GM18873 (cell line): ENCODE measurements around the gene SH3PXD2A.
"Not testable (repeated sequence)": the region's sequence is repeated elsewhere in the genome, so short reads cannot be mapped to it uniquely, and the experiment has no call there.

Source experiments
- ATAC-seq: cut with Tn5 transposase; IDR thresholded peaks from one replicate; pipeline ENCODE4 v1.9.1; 2021; ENCODE audit warnings: mild to moderate bottlenecking, moderate library complexity, moderate number of reproducible peaks; ENCODE audit not compliant: unreplicated experiment, low FRiP score

The SH3PXD2A gene

DNA sequence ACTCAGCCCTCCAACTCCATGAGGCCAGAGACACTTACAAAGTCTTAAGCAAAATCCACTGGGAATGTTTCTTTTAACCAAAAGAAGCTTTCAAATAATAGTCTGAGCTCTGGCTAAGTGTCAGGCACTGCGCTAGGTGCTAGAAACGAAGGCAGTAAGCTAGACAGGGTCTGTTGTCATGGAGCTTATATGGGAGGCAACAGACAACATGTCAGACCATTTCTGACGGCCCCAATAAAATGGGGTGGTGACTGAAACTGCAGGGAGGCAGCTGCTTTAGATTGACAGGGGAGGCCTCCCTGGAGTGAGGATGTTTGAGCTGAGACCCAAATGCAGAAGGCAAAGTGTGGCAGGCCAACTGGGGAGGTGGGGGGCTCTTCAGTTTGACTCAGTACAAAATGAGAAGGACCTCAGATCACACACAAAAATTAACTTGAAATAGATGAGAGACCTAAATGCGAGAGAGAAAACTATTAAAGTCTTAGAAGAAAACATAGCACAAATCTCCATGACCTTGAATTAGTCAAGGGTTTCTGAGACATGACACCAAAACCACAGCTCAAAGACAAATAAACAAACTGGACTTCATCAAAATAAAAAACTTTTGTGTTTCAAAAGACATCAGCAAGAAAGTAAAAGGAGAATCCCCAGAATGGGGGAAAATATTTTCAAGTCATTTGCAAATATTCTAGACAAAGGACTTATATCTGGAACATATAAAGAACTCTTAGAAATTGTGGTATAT lies 40.6 kb downstream of the SH3PXD2A start:
- no peak for ATAC-seq

GRCh38 chr10:103814105-103814504 lies 41.3 kb downstream of the SH3PXD2A start:
- ATAC-seq, result no peak

GRCh38 chr10:103813312-103813711 lies 42.1 kb downstream of the SH3PXD2A start:
- ATAC-seq, result not testable (repeated sequence)

- ATAC-seq, result no peak
Observed at GRCh38 chr10:103812432-103812831, 42.9 kb downstream of the SH3PXD2A start.

DNA sequence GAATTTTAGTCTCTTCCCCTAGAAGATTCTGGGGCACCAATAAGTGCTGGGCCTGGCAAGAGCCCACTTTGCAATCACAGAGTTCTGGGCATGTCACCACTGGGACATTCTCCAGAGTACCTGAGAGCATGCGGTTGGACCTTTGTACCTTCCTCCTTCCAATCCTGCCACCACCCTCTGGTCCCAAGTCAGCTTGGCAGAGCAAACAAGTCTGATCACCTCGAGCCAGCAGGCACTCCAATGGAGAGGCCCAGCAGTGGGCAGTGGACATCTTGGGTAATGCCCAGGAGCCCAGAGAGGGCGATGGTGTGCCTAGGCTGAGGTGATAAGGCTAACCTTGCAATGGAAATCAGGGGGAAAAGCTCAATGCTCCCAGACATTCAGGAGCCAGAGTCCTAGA lies 43.4 kb downstream of the SH3PXD2A start:
- ATAC-seq, result no peak

GRCh38 chr10:103811463-103811862 lies 43.9 kb downstream of the SH3PXD2A start:
- no peak for ATAC-seq

DNA sequence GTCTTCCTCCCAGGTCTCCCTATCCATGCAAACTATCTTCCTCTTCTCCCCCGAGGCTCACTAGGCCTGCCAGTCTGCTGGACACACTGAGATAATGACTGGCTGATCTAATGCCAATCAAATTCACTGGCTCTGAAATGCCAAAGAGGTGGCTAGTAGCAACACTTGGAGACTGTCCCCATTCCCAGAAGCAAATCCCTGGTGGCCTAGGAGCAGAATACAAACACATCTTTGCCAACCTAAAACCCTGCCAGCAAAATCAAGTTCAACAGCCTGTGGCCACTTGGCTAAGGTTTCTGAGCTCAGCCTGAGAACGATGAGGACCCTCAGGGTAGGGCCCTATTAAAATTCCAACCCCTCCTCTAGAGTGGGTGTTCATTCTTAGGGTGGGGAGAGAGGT lies 46.6 kb downstream of the SH3PXD2A start:
- ATAC-seq, result no peak

- no peak for ATAC-seq
Observed at GRCh38 chr10:103807996-103808395, 47.4 kb downstream of the SH3PXD2A start.

DNA sequence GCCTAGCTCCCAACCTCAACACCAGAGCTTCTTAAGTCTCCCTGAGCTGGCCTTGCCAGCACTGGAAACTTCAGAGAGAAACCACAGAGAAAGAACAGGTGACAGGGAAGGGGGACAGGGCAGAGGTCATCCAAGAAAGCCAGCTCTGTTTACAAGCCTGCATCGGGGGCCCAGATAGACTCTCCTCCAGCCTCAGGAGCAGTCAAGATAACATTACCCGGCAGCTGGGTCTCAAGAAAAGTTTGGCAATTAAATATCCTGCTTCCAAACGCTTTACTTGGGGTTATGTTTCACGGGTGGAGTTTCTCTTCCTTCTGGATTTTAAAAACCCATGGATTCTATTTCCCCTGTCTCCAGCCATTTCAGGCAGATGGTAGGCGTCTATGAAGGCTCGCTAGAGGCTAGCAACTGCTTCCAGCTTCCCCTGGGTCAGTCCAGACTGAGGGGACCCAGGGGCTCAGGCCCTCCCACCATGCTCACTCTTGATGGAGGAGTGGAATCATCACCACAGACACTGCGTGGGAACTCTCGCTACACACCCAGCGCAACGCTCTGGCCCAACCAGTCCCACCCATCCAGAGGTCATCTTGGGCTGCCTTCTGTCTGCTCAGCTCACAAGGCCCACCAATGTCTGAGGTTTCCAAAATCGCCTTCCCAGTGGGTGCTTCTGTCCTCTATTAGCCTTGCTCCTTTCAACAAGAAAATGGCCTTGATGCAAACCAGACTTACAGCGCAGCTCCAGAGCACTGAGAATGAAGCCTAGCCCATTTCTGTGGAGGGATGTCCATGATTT lies 48.8 kb downstream of the SH3PXD2A start:
- no peak for ATAC-seq

GRCh38 chr10:103805781-103806180 lies 49.6 kb downstream of the SH3PXD2A start:
- no peak for ATAC-seq

DNA sequence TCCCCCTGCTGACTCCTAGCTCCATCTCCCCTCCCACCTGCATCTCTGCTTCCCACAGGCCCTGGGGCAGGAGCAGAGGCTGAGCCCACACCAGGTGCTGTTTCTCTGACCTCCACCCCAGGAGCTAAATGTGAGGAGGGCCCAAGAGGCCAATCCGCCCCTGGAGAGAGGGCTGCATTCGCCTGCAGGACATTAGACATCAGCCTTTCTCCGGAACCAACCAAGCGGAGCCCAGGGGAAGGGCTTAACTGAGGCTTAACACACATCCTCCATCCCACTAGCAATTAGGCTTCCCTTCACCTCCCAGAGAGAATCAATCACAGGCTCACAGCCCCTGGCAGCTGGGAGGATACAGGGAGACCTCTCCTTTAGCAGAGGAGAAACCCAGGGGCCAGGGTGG lies 50.5 kb downstream of the SH3PXD2A start:
- ATAC-seq, result no peak

DNA sequence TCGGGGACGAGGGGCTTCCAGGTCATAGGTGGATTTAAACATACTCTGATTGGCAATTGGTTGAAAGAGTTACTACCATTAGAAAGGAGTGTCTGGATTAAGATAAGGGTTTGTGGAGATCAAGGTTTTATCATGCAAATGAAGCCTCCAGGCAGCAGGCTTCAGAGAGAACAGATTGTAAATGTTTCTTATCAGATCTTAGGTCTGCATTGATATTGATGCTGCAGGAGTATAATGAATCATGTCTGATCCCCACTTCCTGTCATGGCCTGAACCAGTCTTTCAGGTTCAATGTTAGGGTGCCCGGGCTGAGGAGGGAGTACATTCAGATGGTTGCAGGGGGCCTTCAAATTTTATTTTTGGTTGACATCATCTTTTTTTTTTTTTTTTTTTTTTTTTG lies 51.4 kb downstream of the SH3PXD2A start:
- ATAC-seq, result no peak

- no peak for ATAC-seq
Observed at GRCh38 chr10:103802637-103803353, 52.6 kb downstream of the SH3PXD2A start.

DNA sequence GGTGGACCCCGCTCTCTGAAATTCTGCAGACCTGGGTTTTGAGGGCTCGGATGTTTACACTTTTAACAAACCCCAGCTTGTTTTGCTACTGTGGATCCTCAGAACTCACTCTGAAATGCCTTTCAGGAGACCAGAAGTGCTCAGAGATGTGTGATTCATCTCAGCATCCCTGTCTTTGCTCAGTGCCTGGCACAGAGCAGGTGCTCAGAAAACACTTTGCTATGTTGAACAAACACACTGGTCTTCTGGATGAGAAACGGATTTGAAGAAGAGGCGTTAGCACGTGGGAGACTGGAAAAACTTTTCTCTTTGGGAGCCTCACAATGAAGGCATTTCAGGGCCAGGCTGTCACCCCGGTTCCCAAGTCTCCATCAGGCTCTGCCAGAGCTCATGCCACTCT lies 53.3 kb downstream of the SH3PXD2A start:
- ATAC-seq, result no peak

GRCh38 chr10:103800789-103801540 lies 54.4 kb downstream of the SH3PXD2A start:
- no peak for ATAC-seq

DNA sequence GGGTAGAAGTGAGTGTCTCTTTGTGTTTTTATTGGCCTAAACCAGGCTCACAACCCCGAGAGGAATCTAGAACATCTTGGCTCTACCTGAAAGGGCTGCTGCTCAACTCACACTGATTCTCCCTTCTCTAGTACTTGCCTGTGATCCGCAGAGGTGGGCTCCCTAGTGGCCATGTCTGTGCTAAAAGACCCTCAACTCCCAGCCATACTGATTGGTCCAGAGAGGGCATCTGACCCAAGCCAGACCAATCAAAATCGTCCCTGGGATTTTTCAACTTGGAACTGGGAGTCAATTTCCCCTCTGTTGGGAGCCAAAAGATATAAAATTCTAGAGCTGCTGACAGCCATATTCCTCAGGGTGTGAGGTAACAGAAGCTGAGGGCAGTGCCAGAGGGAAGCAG lies 55.3 kb downstream of the SH3PXD2A start:
- ATAC-seq, result no peak

GRCh38 chr10:103799341-103799740 lies 56.0 kb downstream of the SH3PXD2A start:
- no peak for ATAC-seq

GRCh38 chr10:103798511-103798910 lies 56.9 kb downstream of the SH3PXD2A start:
- ATAC-seq, result no peak

GRCh38 chr10:103797857-103798256 lies 57.5 kb downstream of the SH3PXD2A start:
- no peak for ATAC-seq

GRCh38 chr10:103795634-103796270 lies 59.6 kb downstream of the SH3PXD2A start:
- ATAC-seq, result no peak
